ENCODE results near the gene UNC93A.

The UNC93A gene

DNA sequence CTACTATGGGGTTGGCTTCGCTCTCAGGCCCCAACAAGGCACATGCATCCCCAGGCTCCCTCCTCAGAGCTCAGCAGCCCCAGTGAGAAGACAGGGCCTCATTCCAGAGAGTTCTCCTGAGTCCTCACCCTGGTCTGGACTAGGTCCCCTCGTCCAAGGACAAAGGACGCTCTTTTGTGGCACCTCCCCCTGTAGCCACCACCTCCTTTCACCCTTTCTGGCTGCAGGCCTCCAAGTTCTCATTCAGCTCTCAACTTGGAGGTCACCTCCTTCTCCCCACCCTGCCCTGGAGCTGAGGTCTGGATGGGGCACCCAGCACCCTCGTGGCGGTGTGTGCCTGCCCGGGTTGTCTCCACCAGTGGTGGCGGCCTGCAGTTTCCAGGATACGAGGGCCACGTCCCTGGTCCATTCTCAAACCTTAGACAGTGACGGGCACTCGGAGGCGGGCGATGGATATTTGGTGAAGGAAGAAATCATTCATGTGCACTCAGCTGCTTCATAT, 2.5 kb downstream of the UNC93A start:
- no peaks in the 10 kb centered on the region for H3K9me2 ChIP-seq (replicated peaks; ENCODE audit: insufficient read depth, low read length)
- H3K79me2 ChIP-seq (ENCODE audit: insufficient read depth, low read length), result no peaks in the 10 kb centered on the region
- H3K27me3 ChIP-seq (ENCODE audit: low read length), result 0 out of 2 replicates have a peak, but pooled peaks cover 4% of the 10 kb centered on the region
- H3F3A ChIP-seq (ENCODE audit: insufficient read depth), result no peaks in the 10 kb centered on the region
- no peaks in the 10 kb centered on the region for H3K9me3 ChIP-seq (ENCODE audit: insufficient read depth, low read length)
- H3K36me3 ChIP-seq (ENCODE audit: low read length), result no peaks in the 10 kb centered on the region
- H2AFZ ChIP-seq (ENCODE audit: low read depth, low read length, severe bottlenecking), result no peak overlapping the region
- TF ChIP-seq, protein P1, sequence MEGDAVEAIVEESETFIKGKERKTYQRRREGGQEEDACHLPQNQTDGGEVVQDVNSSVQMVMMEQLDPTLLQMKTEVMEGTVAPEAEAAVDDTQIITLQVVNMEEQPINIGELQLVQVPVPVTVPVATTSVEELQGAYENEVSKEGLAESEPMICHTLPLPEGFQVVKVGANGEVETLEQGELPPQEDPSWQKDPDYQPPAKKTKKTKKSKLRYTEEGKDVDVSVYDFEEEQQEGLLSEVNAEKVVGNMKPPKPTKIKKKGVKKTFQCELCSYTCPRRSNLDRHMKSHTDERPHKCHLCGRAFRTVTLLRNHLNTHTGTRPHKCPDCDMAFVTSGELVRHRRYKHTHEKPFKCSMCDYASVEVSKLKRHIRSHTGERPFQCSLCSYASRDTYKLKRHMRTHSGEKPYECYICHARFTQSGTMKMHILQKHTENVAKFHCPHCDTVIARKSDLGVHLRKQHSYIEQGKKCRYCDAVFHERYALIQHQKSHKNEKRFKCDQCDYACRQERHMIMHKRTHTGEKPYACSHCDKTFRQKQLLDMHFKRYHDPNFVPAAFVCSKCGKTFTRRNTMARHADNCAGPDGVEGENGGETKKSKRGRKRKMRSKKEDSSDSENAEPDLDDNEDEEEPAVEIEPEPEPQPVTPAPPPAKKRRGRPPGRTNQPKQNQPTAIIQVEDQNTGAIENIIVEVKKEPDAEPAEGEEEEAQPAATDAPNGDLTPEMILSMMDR (IDR thresholded peaks at IDR 0.05; ENCODE audit: insufficient read depth, low read length, poor library complexity, severe bottlenecking), result no peak
- TF ChIP-seq EZH2phosphoT487 (conservative IDR thresholded peaks at IDR 0.05; ENCODE audit: low read length), result no peak
- H4K20me1 ChIP-seq (ENCODE audit: low read depth, low read length), result no peaks in the 10 kb centered on the region
- H3K4me2 ChIP-seq (ENCODE audit: low read depth, low read length, poor library complexity, severe bottlenecking), result no peak overlapping the region
- no peak overlapping the region for H3K27ac ChIP-seq (ENCODE audit: low read depth, low read length)
- H3K4me3 ChIP-seq (ENCODE audit: insufficient read depth, low read length, poor library complexity, severe bottlenecking), result no peak overlapping the region
- no peak overlapping the region for H3K9ac ChIP-seq (ENCODE audit: low read length)

DNA sequence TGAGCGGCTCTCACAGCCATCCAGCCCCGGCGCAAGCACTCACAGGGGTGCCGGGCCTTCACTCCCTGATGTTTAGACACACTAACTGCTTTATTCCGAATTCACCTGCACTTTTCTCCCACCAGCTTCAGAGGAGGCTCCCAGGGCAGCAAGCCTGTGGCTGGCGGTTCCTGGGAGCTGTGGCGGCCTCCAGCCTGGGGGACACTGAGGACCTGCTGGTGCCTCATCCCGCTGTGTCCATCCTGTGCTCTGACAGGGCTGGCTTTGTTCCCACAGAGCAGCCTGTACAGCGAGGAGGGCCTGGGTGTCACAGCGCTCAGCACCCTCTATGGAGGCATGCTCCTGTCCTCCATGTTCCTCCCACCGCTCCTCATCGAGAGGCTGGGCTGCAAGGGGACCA, 3.1 kb downstream of the UNC93A start:
- H3K36me3 ChIP-seq (ENCODE audit: low read length), result no peaks in the 10 kb centered on the region
- H3F3A ChIP-seq (ENCODE audit: insufficient read depth), result no peaks in the 10 kb centered on the region
- H3K27me3 ChIP-seq (ENCODE audit: low read length), result 0 out of 2 replicates have a peak, but pooled peaks cover 4% of the 10 kb centered on the region
- H4K20me1 ChIP-seq (ENCODE audit: low read depth, low read length), result no peaks in the 10 kb centered on the region
- H3K4me3 ChIP-seq (ENCODE audit: insufficient read depth, low read length, poor library complexity, severe bottlenecking), result no peak overlapping the region
- no peak overlapping the region for H2AFZ ChIP-seq (ENCODE audit: low read depth, low read length, severe bottlenecking)
- H3K9me3 ChIP-seq (ENCODE audit: insufficient read depth, low read length), result no peaks in the 10 kb centered on the region
- H3K9me2 ChIP-seq (replicated peaks; ENCODE audit: insufficient read depth, low read length), result no peaks in the 10 kb centered on the region
- no peak for TF ChIP-seq EZH2phosphoT487 (conservative IDR thresholded peaks at IDR 0.05; ENCODE audit: low read length)
- TF ChIP-seq, protein P1 (IDR thresholded peaks at IDR 0.05; ENCODE audit: insufficient read depth, low read length, poor library complexity, severe bottlenecking), result no peak
- H3K4me2 ChIP-seq (ENCODE audit: low read depth, low read length, poor library complexity, severe bottlenecking), result no peak overlapping the region
- no peak overlapping the region for H3K9ac ChIP-seq (ENCODE audit: low read length)
- no peak overlapping the region for H3K27ac ChIP-seq (ENCODE audit: low read depth, low read length)
- no peaks in the 10 kb centered on the region for H3K79me2 ChIP-seq (ENCODE audit: insufficient read depth, low read length)

DNA sequence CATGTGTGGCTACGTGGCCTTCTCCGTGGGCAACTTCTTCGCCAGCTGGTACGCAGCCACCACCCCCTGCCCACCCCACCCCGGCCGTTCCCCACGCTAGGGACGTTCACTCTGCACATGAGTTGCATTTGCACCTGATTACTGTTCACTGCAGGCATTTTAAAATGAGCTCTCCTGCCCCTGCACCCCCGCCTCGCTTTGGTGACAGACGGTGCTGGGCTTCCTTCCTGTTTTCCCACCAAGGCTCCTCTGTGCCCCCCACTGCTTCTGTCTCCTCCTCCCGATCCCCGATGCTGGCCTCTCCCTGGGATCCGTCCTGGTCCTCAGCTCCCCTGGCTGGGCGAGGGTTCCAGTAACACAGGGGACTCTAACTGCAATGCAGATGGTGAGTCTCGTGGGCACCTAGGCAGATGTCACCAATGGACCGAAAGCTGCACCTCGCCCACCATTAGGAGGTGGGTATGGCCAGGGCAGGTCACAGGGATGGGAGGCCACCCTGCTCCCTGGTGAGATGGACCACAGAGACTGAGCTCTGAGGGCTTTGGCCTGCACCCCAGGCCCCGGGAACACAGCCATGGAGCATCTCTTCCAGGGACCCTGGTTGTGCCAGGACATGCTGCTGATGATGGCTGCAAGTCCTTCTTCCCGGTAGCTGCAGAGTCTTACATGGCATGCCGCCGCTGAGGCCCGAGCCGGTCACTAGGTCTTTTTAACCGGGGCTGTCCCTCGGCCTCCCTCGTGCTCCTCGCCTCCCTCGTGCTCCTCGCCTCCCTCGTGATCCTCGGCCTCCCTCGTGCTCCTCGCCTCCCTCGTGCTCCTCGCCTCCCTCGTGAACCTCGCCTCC, 3.8 kb downstream of the UNC93A start:
- Histone ChIP-seq H3F3A (ENCODE audit: insufficient read depth) (no peaks in the 10 kb centered on the region), H3K4me2 (ENCODE audit: low read depth, low read length, poor library complexity, severe bottlenecking) (no peak overlapping the region), H4K20me1 (ENCODE audit: low read depth, low read length) (no peaks in the 10 kb centered on the region), H3K9me2 (replicated peaks; ENCODE audit: insufficient read depth, low read length) (no peaks in the 10 kb centered on the region), H3K36me3 (ENCODE audit: low read length) (no peaks in the 10 kb centered on the region), H3K79me2 (ENCODE audit: insufficient read depth, low read length) (no peaks in the 10 kb centered on the region), H3K27me3 (ENCODE audit: low read length) (0 out of 2 replicates have a peak, but pooled peaks cover 4% of the 10 kb centered on the region), H3K4me3 (ENCODE audit: insufficient read depth, low read length, poor library complexity, severe bottlenecking) (no peak overlapping the region), H2AFZ (ENCODE audit: low read depth, low read length, severe bottlenecking) (no peak overlapping the region), H3K9ac (ENCODE audit: low read length) (no peak overlapping the region), H3K9me3 (ENCODE audit: insufficient read depth, low read length) (no peaks in the 10 kb centered on the region), H3K27ac (ENCODE audit: low read depth, low read length) (no peak overlapping the region)
- TF ChIP-seq, protein P1 (IDR thresholded peaks at IDR 0.05; ENCODE audit: insufficient read depth, low read length, poor library complexity, severe bottlenecking), result no peak
- TF ChIP-seq EZH2phosphoT487 (conservative IDR thresholded peaks at IDR 0.05; ENCODE audit: low read length), result no peak

Measured in SU-DHL-6 (cell line).